Measurements from ENCODE around the gene KCNIP4.

DNA sequence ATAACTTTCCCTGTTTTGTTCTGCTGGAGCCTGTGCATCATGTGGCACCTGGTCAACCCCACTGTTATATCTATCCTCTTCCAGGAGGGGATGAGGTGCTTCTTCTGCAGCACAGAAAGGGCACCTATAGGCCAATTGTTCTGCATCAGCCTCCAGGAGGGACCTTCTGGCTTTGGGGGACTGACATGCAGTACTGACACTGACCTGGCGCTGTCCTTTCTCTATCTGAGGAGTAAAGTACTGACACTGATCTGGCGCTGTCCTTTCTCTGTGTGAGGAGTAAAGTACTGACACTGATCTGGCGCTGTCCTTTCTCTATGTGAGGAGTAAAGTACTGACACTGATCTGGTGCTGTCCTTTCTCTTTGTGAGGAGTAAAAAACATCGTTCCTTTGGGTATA, 749.9 kb downstream of the KCNIP4 start:
- TF ChIP-seq, protein P1, sequence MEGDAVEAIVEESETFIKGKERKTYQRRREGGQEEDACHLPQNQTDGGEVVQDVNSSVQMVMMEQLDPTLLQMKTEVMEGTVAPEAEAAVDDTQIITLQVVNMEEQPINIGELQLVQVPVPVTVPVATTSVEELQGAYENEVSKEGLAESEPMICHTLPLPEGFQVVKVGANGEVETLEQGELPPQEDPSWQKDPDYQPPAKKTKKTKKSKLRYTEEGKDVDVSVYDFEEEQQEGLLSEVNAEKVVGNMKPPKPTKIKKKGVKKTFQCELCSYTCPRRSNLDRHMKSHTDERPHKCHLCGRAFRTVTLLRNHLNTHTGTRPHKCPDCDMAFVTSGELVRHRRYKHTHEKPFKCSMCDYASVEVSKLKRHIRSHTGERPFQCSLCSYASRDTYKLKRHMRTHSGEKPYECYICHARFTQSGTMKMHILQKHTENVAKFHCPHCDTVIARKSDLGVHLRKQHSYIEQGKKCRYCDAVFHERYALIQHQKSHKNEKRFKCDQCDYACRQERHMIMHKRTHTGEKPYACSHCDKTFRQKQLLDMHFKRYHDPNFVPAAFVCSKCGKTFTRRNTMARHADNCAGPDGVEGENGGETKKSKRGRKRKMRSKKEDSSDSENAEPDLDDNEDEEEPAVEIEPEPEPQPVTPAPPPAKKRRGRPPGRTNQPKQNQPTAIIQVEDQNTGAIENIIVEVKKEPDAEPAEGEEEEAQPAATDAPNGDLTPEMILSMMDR (IDR thresholded peaks at IDR 0.05), result no peak
- TF ChIP-seq EZH2 (IDR thresholded peaks at IDR 0.05), result no peak
